DOHH2 (cell line): ENCODE results near the gene KCNJ15.

Source experiments
- H3F3A ChIP-seq: fragments of 200-600 bp; sonication (generic), shearing (Covaris generic); 2 replicates; pipeline ENCODE4 v1.6.0; 2016; ENCODE audit warnings: antibody characterized with exemption, mild to moderate bottlenecking; ENCODE audit not compliant: control insufficient read depth, insufficient read depth
- H3K27ac ChIP-seq: fragments of 200-600 bp; sonication (generic); 2 replicates; pipeline ENCODE4 v1.5.1; 2014; ENCODE audit warnings: low read depth, mild to moderate bottlenecking, low read length, moderate library complexity
- H3K27me3 ChIP-seq: fragments of 200-600 bp; sonication (generic); 2 replicates; pipeline ENCODE4 v1.6.1; 2014; ENCODE audit warnings: mild to moderate bottlenecking, low read length, mixed read lengths; ENCODE audit not compliant: control insufficient read depth
- H3K36me3 ChIP-seq: fragments of 200-600 bp; sonication (generic); 2 replicates; pipeline ENCODE4 v1.6.1; 2014; ENCODE audit warnings: mild to moderate bottlenecking, low read length, moderate library complexity, mixed read lengths; ENCODE audit not compliant: control insufficient read depth
- H3K4me1 ChIP-seq: fragments of 200-600 bp; sonication (generic); 2 replicates; pipeline ENCODE4 v1.6.1; 2014; ENCODE audit warnings: mild to moderate bottlenecking, low read length, mixed read lengths; ENCODE audit not compliant: control insufficient read depth
- H3K4me2 ChIP-seq: fragments of 200-600 bp; sonication (generic); 2 replicates; pipeline ENCODE4 v1.6.0; 2014; ENCODE audit warnings: mild to moderate bottlenecking, low read length, moderate library complexity
- H3K4me3 ChIP-seq: fragments of 200-600 bp; sonication (generic); 2 replicates; pipeline ENCODE4 v1.5.1; 2014; ENCODE audit warnings: mild to moderate bottlenecking, low read length, mixed read lengths
- H3K79me2 ChIP-seq: fragments of 200-600 bp; sonication (generic); 2 replicates; pipeline ENCODE4 v1.6.1; 2014; ENCODE audit warnings: mild to moderate bottlenecking, low read length, mixed read lengths; ENCODE audit not compliant: control insufficient read depth
- H3K9me2 ChIP-seq: fragments of 200-600 bp; sonication (generic); replicated peaks from 2 replicates; pipeline ENCODE4 v1.6.1; 2014; ENCODE audit warnings: mild to moderate bottlenecking, low read length, mixed read lengths; ENCODE audit not compliant: control insufficient read depth
- H3K9me3 ChIP-seq: fragments of 200-600 bp; sonication (generic); 2 replicates; pipeline ENCODE4 v1.6.1; 2014; ENCODE audit warnings: antibody characterized with exemption, low read length, mixed read lengths; ENCODE audit not compliant: control insufficient read depth, insufficient read depth
- H4K20me1 ChIP-seq: fragments of 200-600 bp; sonication (generic); 2 replicates; pipeline ENCODE4 v1.6.0; 2014; ENCODE audit warnings: low read depth, mild to moderate bottlenecking, antibody characterized with exemption, low read length, moderate library complexity; ENCODE audit not compliant: control insufficient read depth, insufficient read depth
- CTCF ChIP-seq: fragments of 200-600 bp; sonication (generic); IDR thresholded peaks from one replicate; pipeline ENCODE4 v1.5.1; 2014; ENCODE audit warnings: antibody characterized with exemption, mild to moderate bottlenecking, low read depth, low read length; ENCODE audit not compliant: poor library complexity, severe bottlenecking
- EZH2phosphoT487 ChIP-seq: fragments of 200-600 bp; sonication (generic); IDR thresholded peaks from 2 replicates; pipeline ENCODE4 v1.6.1; 2017; ENCODE audit warnings: borderline replicate concordance, mild to moderate bottlenecking, antibody characterized with exemption, low read length, moderate library complexity, mixed read lengths

The KCNJ15 gene

GRCh38 chr21:38247738-38248510 is 8.9 kb upstream of the KCNJ15 start:
- Histone ChIP-seq H3K79me2 (no peaks in the 10 kb centered on the region), H3K9me2 (no peaks in the 10 kb centered on the region), H3F3A (no peaks in the 10 kb centered on the region), H3K4me3 (no peak overlapping the region), H3K9me3 (no peaks in the 10 kb centered on the region; the same call in 1 of the 2 replicates), H4K20me1 (no peaks in the 10 kb centered on the region), H3K4me1 (no peaks in the 10 kb centered on the region), H3K36me3 (no peaks in the 10 kb centered on the region), H3K27ac (no peak overlapping the region), H3K27me3 (no peaks in the 10 kb centered on the region), H3K4me2 (no peak overlapping the region)
- TF ChIP-seq CTCF (no peak), EZH2phosphoT487 (no peak)

GRCh38 chr21:38249256-38249655 is 7.5 kb upstream of the KCNJ15 start:
- Histone ChIP-seq H3K4me1 (no peaks in the 10 kb centered on the region), H3K4me2 (no peak overlapping the region), H3K27ac (no peak overlapping the region), H3K79me2 (no peaks in the 10 kb centered on the region), H3K27me3 (no peaks in the 10 kb centered on the region), H3K36me3 (no peaks in the 10 kb centered on the region), H3K9me3 (no peaks in the 10 kb centered on the region; the same call in 1 of the 2 replicates), H4K20me1 (no peaks in the 10 kb centered on the region), H3K9me2 (no peaks in the 10 kb centered on the region), H3F3A (no peaks in the 10 kb centered on the region), H3K4me3 (no peak overlapping the region)
- TF ChIP-seq CTCF (no peak), EZH2phosphoT487 (no peak)

GRCh38 chr21:38249696-38250278 is 7.0 kb upstream of the KCNJ15 start:
- Histone ChIP-seq H3K36me3 (no peaks in the 10 kb centered on the region), H3K4me1 (no peaks in the 10 kb centered on the region), H3F3A (no peaks in the 10 kb centered on the region), H3K27me3 (no peaks in the 10 kb centered on the region), H3K4me3 (no peak overlapping the region), H3K4me2 (no peak overlapping the region), H3K27ac (no peak overlapping the region), H3K79me2 (no peaks in the 10 kb centered on the region), H4K20me1 (no peaks in the 10 kb centered on the region), H3K9me3 (no peaks in the 10 kb centered on the region), H3K9me2 (no peaks in the 10 kb centered on the region)
- TF ChIP-seq EZH2phosphoT487 (no peak), CTCF (no peak)
